HEK293 (cell line): ENCODE results near the gene ZNF408.

Experiments
- CTCF ChIP-seq: fragments of 450-650 bp; formaldehyde crosslinking; IDR thresholded peaks from 2 replicates; pipeline ENCODE4 v1.5.1; 2016; ENCODE audit warnings: missing biosample characterization, missing genetic modification characterization
- SP2 ChIP-seq: fragments of 450-650 bp; formaldehyde crosslinking; IDR thresholded peaks from 2 replicates; pipeline ENCODE4 v1.5.1; 2016; ENCODE audit warnings: missing biosample characterization, missing genetic modification characterization
- TRIM28 ChIP-seq: IDR thresholded peaks from 2 replicates; pipeline ENCODE4 v1.6.1; 2011; ENCODE audit warnings: low read length, control low read depth, borderline replicate concordance
- ZBTB8A ChIP-seq: fragments of 450-650 bp; formaldehyde crosslinking; IDR thresholded peaks from 2 replicates; pipeline ENCODE4 v1.5.1; 2016; ENCODE audit warnings: missing biosample characterization, missing genetic modification characterization
- ZNF274 ChIP-seq, 2 experiments: fragments of 200-500 bp in 1 of 2; fragments of 450-650 bp in 1 of 2; sonication (Bioruptor generic) in 1 of 2; formaldehyde crosslinking in 1 of 2; IDR thresholded peaks; 2 replicates each; pipeline versions ENCODE4 v1.5.1 to v1.6.1; 2014 to 2016; ENCODE audit warnings: borderline replicate concordance in 1 of 2, inconsistent platforms in 1 of 2, low read length in 1 of 2, missing biosample characterization in 1 of 2, missing genetic modification characterization in 1 of 2
- ZNF280D ChIP-seq: fragments of 450-650 bp; formaldehyde crosslinking; IDR thresholded peaks from 2 replicates; pipeline ENCODE4 v1.5.1; 2016; ENCODE audit warnings: missing biosample characterization, missing genetic modification characterization
- ZNF558 ChIP-seq: fragments of 450-650 bp; formaldehyde crosslinking; IDR thresholded peaks from 2 replicates; pipeline ENCODE4 v1.5.1; 2016; ENCODE audit warnings: missing biosample characterization, missing genetic modification characterization
- ZNF792 ChIP-seq: fragments of 450-650 bp; formaldehyde crosslinking; IDR thresholded peaks from 2 replicates; pipeline ENCODE4 v1.5.1; 2016; ENCODE audit warnings: missing biosample characterization, missing genetic modification characterization
- ZSCAN16 ChIP-seq: fragments of 450-650 bp; formaldehyde crosslinking; IDR thresholded peaks from 2 replicates; pipeline ENCODE4 v1.5.1; 2016; ENCODE audit warnings: missing biosample characterization, missing genetic modification characterization
- TF ChIP-seq, protein P1 (sequence below): fragments of 450-650 bp; formaldehyde crosslinking; IDR thresholded peaks from 2 replicates; pipeline ENCODE4 v1.5.1; 2016; ENCODE audit warnings: missing biosample characterization, missing genetic modification characterization
- TF ChIP-seq, protein P2 (sequence below): fragments of 450-650 bp; formaldehyde crosslinking; IDR thresholded peaks from 2 replicates; pipeline ENCODE4 v1.5.1; 2016; ENCODE audit warnings: missing biosample characterization, missing genetic modification characterization
- TF ChIP-seq, protein P3 (sequence below): IDR thresholded peaks from 2 replicates; pipeline ENCODE4 v1.6.1; 2011; ENCODE audit warnings: mild to moderate bottlenecking, low read depth, low read length, borderline replicate concordance

DNA sequence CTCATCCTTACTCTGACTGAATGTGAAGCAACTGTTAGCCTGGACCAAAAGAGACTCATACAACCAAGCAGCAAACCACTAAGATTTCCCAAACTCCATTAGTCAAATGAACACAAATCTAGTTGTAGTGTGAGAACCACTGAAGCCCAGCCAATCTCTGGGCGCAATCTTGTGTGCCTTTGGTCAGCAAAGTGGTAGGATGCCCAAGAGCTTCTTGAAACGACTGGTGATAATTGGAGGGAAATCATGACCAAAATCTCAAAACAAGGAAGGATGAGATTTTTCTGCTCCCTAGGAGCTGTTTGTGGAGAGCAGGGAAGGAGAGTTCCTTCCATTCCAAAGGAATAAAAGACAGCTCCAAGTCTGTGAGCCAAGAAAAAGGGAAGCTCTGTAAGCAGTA is 42.2 kb downstream of the ZNF408 start:
- TF ChIP-seq CTCF (tag by site-specific recombination) (no peak), ZNF792 (no peak), ZBTB8A (tag by site-specific recombination) (no peak), ZNF558 (no peak), ZSCAN16 (tag by site-specific recombination) (no peak), ZNF274 (IDR thresholded peaks at IDR 0.05; ENCODE audit: low read length) (no peak), ZNF274 (tag by site-specific recombination; IDR thresholded peaks at IDR 0.05; ENCODE audit: borderline replicate concordance) (no peak), TRIM28 (no peak), SP2 (tag by site-specific recombination) (no peak), ZNF280D (tag by site-specific recombination) (no peak)
- TF ChIP-seq, protein P1, sequence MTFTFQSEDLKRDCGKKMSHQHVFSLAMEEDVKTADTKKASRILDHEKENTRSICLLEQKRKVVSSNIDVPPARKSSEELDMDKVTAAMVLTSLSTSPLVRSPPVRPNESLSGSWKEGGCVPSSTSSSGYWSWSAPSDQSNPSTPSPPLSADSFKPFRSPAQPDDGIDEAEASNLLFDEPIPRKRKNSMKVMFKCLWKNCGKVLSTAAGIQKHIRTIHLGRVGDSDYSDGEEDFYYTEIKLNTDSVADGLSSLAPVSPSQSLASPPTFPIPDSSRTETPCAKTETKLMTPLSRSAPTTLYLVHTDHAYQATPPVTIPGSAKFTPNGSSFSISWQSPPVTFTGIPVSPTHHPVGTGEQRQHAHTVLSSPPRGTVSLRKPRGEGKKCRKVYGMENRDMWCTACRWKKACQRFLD (tag by site-specific recombination) = no peak
- TF ChIP-seq, protein P2, sequence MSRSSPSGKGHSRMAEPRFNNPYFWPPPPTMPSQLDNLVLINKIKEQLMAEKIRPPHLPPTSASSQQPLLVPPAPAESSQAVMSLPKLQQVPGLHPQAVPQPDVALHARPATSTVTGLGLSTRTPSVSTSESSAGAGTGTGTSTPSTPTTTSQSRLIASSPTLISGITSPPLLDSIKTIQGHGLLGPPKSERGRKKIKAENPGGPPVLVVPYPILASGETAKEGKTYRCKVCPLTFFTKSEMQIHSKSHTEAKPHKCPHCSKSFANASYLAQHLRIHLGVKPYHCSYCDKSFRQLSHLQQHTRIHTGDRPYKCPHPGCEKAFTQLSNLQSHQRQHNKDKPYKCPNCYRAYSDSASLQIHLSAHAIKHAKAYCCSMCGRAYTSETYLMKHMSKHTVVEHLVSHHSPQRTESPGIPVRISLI = no peak
- TF ChIP-seq, protein P3, sequence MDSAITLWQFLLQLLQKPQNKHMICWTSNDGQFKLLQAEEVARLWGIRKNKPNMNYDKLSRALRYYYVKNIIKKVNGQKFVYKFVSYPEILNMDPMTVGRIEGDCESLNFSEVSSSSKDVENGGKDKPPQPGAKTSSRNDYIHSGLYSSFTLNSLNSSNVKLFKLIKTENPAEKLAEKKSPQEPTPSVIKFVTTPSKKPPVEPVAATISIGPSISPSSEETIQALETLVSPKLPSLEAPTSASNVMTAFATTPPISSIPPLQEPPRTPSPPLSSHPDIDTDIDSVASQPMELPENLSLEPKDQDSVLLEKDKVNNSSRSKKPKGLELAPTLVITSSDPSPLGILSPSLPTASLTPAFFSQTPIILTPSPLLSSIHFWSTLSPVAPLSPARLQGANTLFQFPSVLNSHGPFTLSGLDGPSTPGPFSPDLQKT = no peak
